Spleen (tissue), 7 donors: ENCODE data around the gene KPNA6.

Experiments used
- CTCF ChIP-seq, 11 experiments: fragments of 200-600 bp in 7 of 11; fragments of 450-650 bp in 4 of 11; sonication (generic) in 4 of 11; IDR thresholded peaks in 8 of 11; conservative IDR thresholded peaks in 3 of 11; 1 replicate in 7 of 11; 2 replicates in 4 of 11; pipeline versions ENCODE4 v1.4.0 to v1.8.0; 2016 to 2021; ENCODE audit warnings: antibody characterized with exemption in 11 of 11, inconsistent platforms in 4 of 11, mild to moderate bottlenecking in 1 of 11
- POLR2A ChIP-seq, 3 donors: fragments of 450-650 bp; IDR thresholded peaks; one replicate each; pipeline ENCODE4 v1.5.1; 2017; ENCODE audit warnings: antibody characterized with exemption in 3 of 3, mild to moderate bottlenecking in 1 of 3
- POLR2AphosphoS5 ChIP-seq, 3 donors: sonication (generic); formaldehyde crosslinking; IDR thresholded peaks; one replicate each; pipeline ENCODE4 v1.5.1; 2017; ENCODE audit warnings: antibody characterized with exemption in 3 of 3
- donor health status: DM: no; HTN: no; CAD: no; lungs with moderate emphysema.
- donor health status: DM: no; HTN: no; CAD: no.
- donor health status: DM: no; HTN: no; CAD: no.

- TF ChIP-seq POLR2A (IDR thresholded peaks at IDR 0.05) (no peak), CTCF (IDR thresholded peaks at IDR 0.05 in 8 of 11, conservative IDR thresholded peaks at IDR 0.05 in 3 of 11) (no peak), POLR2AphosphoS5 (IDR thresholded peaks at IDR 0.05) (no peak)
Measured at GRCh38 chr1:32105338-32105737, 2.5 kb upstream of the KPNA6 start.
